ENCODE results near the gene CD37.

CD37 gene

DNA sequence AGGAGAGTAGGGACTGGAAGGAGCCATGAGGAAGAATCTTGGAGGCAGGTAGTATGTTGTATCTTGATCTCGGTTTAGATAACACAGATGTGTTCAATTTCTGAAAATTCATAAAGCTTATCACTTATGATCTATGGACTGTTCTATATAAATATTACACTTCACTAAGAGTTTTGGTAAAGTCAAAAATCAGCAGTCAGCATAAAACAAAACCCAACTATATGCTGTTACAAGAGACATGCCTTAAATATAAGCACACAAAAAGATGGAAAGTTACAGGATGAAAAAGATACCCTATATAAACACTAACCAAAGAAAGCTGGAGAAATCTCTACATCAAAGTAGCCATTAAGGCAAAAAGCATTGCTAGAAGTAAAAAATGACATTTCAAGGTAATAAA lies 48.4 kb downstream of the CD37 start:
- DNase-seq, result no peak

DNA sequence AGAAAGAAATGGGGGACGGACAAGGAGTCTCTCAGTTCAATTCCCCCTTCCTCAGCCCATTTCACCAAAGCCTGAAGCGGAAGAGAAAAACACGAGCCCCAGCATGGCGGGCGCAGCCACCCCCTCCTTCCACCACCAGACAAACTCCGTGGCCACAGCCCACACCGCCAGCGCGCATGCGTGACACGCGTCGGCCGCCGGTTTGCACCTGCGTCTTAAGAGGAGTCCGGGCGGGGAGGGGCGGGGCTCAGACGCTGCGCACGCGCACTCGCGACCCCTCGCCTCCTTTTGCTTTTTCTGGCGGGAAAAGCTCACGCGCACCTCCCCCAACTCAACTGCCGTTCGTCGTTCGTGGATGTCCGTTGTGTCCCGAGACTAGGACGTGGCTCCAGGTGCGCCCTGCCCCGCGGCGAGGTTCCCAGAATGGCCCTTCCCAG lies 52.7 kb downstream of the CD37 start, which contains the start of gene KASH5:
Gene KASH5, plus strand, starts transcription at position 314 of the 437 bp plus-strand sequence. CDS start 2,635 bp downstream, outside the sequence.
- peak; percentile 79 for DNase-seq

GRCh38 chr19:49389406-49389805 lies 54.2 kb downstream of the CD37 start:
- no peak for DNase-seq

All from stimulated activated CD4-positive, alpha-beta T cell treated with anti-CD3 and anti-CD28 coated beads, Interleukin-4, amount 100 ng/mL, for 24 hours (primary cell).